ENCODE results near the gene SEMG2. TPM values are rescaled to one million over a fixed set of nuclear protein-coding genes. Genes with fewer than 3 reads are reported as not detected.
A peak's percentile ranks its signal among the peaks of the same experiment; 100 is the strongest.

SEMG2 gene
- total and polyA plus RNA-seq, 2 experiments from 2014 or later: not detected

DNA sequence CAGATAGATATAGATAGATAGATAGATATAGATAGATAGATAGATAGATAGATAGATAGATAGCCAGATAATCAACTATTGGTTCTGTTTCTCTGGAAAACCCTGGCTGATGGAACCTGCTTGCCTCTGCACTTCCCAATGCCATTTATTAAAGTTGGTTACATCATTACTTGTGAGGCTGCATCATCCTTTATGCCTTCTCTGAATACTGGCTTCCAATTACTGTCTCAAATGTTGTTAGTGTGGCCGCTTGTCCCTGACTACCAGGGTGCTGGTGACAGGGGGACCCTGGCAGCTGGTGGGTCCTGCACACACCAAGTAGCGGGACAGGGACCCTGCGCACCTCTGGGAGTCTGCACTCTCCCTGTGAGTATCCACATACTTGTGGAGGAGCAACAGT is 37.1 kb downstream of the SEMG2 start:
- Histone ChIP-seq H3K27me3 (no peaks in the 10 kb centered on the region), H3K27ac (no peak overlapping the region), H3K9me3 (ENCODE audit: low read depth) (no peaks in the 10 kb centered on the region), H3K4me1 (ENCODE audit: low read depth) (no peaks in the 10 kb centered on the region), H3K4me3 (no peak overlapping the region), H3K36me3 (no peaks in the 10 kb centered on the region)
- DNase-seq (ENCODE audit: low read depth in 1 of 2, low spot score in 1 of 2): no peak
- TF ChIP-seq, protein P1, sequence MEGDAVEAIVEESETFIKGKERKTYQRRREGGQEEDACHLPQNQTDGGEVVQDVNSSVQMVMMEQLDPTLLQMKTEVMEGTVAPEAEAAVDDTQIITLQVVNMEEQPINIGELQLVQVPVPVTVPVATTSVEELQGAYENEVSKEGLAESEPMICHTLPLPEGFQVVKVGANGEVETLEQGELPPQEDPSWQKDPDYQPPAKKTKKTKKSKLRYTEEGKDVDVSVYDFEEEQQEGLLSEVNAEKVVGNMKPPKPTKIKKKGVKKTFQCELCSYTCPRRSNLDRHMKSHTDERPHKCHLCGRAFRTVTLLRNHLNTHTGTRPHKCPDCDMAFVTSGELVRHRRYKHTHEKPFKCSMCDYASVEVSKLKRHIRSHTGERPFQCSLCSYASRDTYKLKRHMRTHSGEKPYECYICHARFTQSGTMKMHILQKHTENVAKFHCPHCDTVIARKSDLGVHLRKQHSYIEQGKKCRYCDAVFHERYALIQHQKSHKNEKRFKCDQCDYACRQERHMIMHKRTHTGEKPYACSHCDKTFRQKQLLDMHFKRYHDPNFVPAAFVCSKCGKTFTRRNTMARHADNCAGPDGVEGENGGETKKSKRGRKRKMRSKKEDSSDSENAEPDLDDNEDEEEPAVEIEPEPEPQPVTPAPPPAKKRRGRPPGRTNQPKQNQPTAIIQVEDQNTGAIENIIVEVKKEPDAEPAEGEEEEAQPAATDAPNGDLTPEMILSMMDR (IDR thresholded peaks at IDR 0.05; ENCODE audit: low read depth, low read length): no peak

DNA sequence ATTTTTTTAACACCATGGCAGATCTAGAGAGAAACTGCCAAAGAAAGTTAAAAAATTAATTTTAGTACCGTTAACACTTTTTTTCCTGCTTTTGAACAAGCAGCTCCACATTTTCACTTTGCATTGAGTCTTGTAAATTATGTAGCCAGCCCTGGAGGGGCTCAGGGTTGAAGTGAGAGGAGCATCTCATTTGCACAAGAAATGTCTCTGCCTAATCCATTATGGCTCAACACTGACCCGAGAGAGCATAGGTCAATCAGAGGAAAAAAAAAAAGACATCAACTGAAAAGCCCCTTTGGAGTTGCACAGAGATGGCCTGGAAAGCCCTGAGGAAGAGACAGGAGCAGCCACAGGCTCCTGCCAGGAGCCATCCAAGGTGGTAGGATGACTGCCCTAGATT is 37.5 kb downstream of the SEMG2 start:
- H3K27me3 ChIP-seq: no peaks in the 10 kb centered on the region
- TF ChIP-seq, protein P1 (IDR thresholded peaks at IDR 0.05; ENCODE audit: low read depth, low read length): no peak
- no peak overlapping the region for H3K27ac ChIP-seq
- H3K4me1 ChIP-seq (ENCODE audit: low read depth): no peaks in the 10 kb centered on the region
- H3K9me3 ChIP-seq (ENCODE audit: low read depth): no peaks in the 10 kb centered on the region
- no peak overlapping the region for H3K4me3 ChIP-seq
- DNase-seq (ENCODE audit: low read depth in 1 of 2, low spot score in 1 of 2): no peak
- H3K36me3 ChIP-seq: no peaks in the 10 kb centered on the region

DNA sequence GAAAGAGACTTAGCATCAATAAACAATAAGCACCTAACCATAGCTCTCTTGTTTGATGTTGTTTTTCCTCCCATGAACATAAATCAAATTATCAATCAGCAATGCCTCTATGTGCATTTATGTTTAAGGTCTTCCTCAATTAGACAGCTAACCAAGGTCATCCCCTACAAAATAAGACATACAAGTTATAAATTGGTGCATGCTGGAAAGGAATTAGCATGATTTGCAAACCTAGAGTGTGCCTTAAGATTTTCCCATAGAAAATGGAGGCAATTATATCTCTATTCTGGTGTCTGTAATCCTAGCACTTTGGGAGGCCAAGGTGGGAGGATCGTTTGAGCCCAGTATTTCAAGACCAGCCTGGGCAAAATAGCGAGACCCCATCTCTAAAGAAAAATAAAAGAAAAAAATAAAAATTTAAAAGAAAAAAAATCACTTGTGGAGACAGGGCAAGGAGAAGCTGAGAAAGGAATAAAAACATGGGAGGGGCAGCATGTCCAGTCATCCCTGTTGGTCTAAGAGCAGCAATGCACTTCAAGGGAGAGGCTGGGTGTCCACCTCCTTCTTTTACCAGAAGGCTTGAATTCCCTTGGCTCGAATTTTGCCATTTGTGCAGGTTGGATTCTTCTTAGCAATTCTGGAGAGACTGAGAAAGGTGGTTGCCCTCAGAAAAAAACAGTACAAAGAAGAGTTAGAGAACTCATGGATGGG is 42.5 kb downstream of the SEMG2 start:
- no peaks in the 10 kb centered on the region for H3K9me3 ChIP-seq (ENCODE audit: low read depth)
- TF ChIP-seq, protein P1 (IDR thresholded peaks at IDR 0.05; ENCODE audit: low read depth, low read length): no peak
- no peak overlapping the region for H3K27ac ChIP-seq
- H3K4me1 ChIP-seq (ENCODE audit: low read depth): no peaks in the 10 kb centered on the region
- no peak for DNase-seq (ENCODE audit: low read depth in 1 of 2, low spot score in 1 of 2)
- H3K4me3 ChIP-seq: no peak overlapping the region
- H3K36me3 ChIP-seq: no peaks in the 10 kb centered on the region
- no peaks in the 10 kb centered on the region for H3K27me3 ChIP-seq

DNA sequence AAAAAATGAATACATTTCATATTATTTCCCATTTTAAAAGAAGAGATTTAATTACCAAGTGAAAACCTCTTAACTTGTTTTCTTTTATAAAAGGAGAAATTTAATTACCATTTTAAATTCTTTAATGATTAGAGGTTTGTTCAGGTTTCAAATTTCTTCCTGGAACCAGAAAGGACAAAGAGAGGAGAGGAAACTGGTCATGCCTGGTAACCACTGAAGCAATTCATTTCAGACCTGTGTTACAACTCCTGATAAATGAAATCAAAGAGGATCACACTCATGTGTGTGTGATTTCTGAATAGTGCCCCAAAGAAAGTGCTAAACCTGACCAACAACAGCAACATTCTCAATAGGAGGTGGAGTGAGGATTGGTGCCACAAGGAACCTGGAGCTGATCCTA is 45.8 kb downstream of the SEMG2 start:
- TF ChIP-seq, protein P1 (IDR thresholded peaks at IDR 0.05; ENCODE audit: low read depth, low read length): no peak
- Histone ChIP-seq H3K27ac (no peak overlapping the region), H3K9me3 (ENCODE audit: low read depth) (no peaks in the 10 kb centered on the region), H3K4me1 (ENCODE audit: low read depth) (no peaks in the 10 kb centered on the region), H3K4me3 (no peak overlapping the region), H3K27me3 (no peaks in the 10 kb centered on the region), H3K36me3 (no peaks in the 10 kb centered on the region)
- no peak for DNase-seq (ENCODE audit: low read depth in 1 of 2, low spot score in 1 of 2)

DNA sequence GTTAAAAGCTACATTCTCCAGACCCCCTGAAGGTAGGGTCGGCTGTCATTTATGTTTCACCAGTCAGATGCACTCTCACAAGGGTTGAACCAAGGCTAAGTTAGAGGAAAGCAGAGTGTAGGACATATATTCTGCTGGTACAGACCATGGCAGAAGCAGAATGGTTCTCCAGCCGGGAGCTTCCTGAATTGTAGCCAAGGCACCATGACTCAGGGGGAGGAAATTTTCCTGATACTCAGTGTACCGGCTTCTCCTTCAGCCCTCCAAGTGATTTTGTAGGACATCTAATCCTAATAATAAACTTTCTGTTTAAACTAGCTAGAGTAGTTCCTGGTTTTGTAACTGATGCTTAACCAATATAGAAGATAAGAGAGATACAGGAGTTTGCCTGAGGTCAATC is 47.4 kb downstream of the SEMG2 start:
- peak in 1 of 2 donors; percentile 35 for DNase-seq (ENCODE audit: low read depth in 1 of 2, low spot score in 1 of 2)
- Histone ChIP-seq H3K36me3 (no peaks in the 10 kb centered on the region), H3K9me3 (ENCODE audit: low read depth) (no peaks in the 10 kb centered on the region), H3K4me3 (no peak overlapping the region), H3K4me1 (ENCODE audit: low read depth) (no peaks in the 10 kb centered on the region), H3K27me3 (no peaks in the 10 kb centered on the region), H3K27ac (no peak overlapping the region)
- TF ChIP-seq, protein P1 (IDR thresholded peaks at IDR 0.05; ENCODE audit: low read depth, low read length): no peak

Measured in cardiac muscle cell (in vitro differentiated cells and primary cell).